K562 (cell line): ENCODE results near the gene AGBL1. TPM values are rescaled to one million over a fixed set of nuclear protein-coding genes. Genes with fewer than 3 reads are reported as not detected.

ENCODE experiments used
- MGA ChIP-seq: fragments of 450-650 bp; IDR thresholded peaks from 2 replicates; pipeline ENCODE4 v1.6.1; 2016; ENCODE audit warnings: mild to moderate bottlenecking, moderate library complexity
- ZBTB7A ChIP-seq: IDR thresholded peaks from 2 replicates; pipeline ENCODE4 v1.6.1; 2011; ENCODE audit warnings: low read depth, mild to moderate bottlenecking, low read length, moderate library complexity, borderline replicate concordance; ENCODE audit not compliant: control insufficient read depth
- polyA plus RNA-seq, 8 experiments: library from polyadenylated mRNA; depleted of rRNA in 4 of 8; stranded (reverse) in 5 of 8; unstranded in 3 of 8; fragments of >200 nt; fragmentation: Nextera tagmentation in 2 of 8; fragmentation: Illumina TruSeq in 1 of 8; extraction: Ambion mirVana in 2 of 8; extraction: Trizol in 1 of 8; gene quantifications; 2 replicates each; pipeline versions ENCODE4 v1.2.1 to v1.2.3, GENCODE V29; 2011 to 2014; ENCODE audit warnings: inconsistent platforms in 1 of 8, missing spikeins in 1 of 8
- total RNA-seq, 7 experiments: library from RNA; depleted of rRNA in 6 of 7; stranded (reverse); fragments of >200 nt in 6 of 7; fragmentation: Illumina TruSeq in 2 of 7; extraction: Trizol in 2 of 7; gene quantifications; 2 replicates each; pipeline versions ENCODE4 v1.2.1 to v1.2.3, GENCODE V29; 2011 to 2021; ENCODE audit warnings: low replicate concordance in 1 of 7

AGBL1 gene
- total and polyA plus RNA-seq, 9 of the 15 experiments (the other 6 are each of a cell fraction or from before 2014, with no cell fraction given): not detected

GRCh38 chr15:86906376-86906775 lies 826.7 kb downstream of the AGBL1 start (continued):
- TF ChIP-seq MGA (no peak), ZBTB7A (no peak)
